ENCODE results near the gene ZYG11B.
"Not testable (repeated sequence)": the region's sequence is repeated elsewhere in the genome, so short reads cannot be mapped to it uniquely, and the experiment has no call there.

The ZYG11B gene

GRCh38 chr1:52793717-52794116 lies 67.5 kb downstream of the ZYG11B start:
- not testable (repeated sequence) for H3K9ac ChIP-seq (ENCODE audit: low read depth in 1 of 2, low read length in 2 of 2); H3K27ac ChIP-seq (ENCODE audit: low read depth in 2 of 2, low read length in 2 of 2); H3K4me3 ChIP-seq (ENCODE audit: low read length in 2 of 2); H3K4me1 ChIP-seq (ENCODE audit: control insufficient read depth in 2 of 2, insufficient read depth in 2 of 2, low read length in 2 of 2); H3K9me3 ChIP-seq (ENCODE audit: control insufficient read depth in 2 of 2, low read length in 2 of 2); H3K27me3 ChIP-seq (ENCODE audit: control insufficient read depth in 2 of 2, insufficient read depth in 2 of 2, low read length in 2 of 2)
- peaks cover 17 to 24% of the 10 kb centered on the region in 2 donors for H3K36me3 ChIP-seq (ENCODE audit: control insufficient read depth in 2 of 2, insufficient read depth in 2 of 2, low read length in 2 of 2)

- Histone ChIP-seq H3K4me1 (ENCODE audit: control insufficient read depth in 2 of 2, insufficient read depth in 2 of 2, low read length in 2 of 2) (no peaks in the 10 kb centered on the region), H3K36me3 (ENCODE audit: control insufficient read depth in 2 of 2, insufficient read depth in 2 of 2, low read length in 2 of 2) (peaks cover 17 to 18% of the 10 kb centered on the region in 2 donors), H3K4me3 (ENCODE audit: low read length in 2 of 2) (no peak overlapping the region), H3K9ac (ENCODE audit: low read depth in 1 of 2, low read length in 2 of 2) (no peak overlapping the region), H3K27ac (ENCODE audit: low read depth in 2 of 2, low read length in 2 of 2) (no peak overlapping the region), H3K27me3 (ENCODE audit: control insufficient read depth in 2 of 2, insufficient read depth in 2 of 2, low read length in 2 of 2) (no peaks in the 10 kb centered on the region), H3K9me3 (ENCODE audit: control insufficient read depth in 2 of 2, low read length in 2 of 2) (no peaks in the 10 kb centered on the region)
These were observed 69.2 kb downstream of the ZYG11B start for GRCh38 chr1:52795464-52795863.

- Histone ChIP-seq H3K9ac (ENCODE audit: low read depth in 1 of 2, low read length in 2 of 2) (no peak overlapping the region), H3K9me3 (ENCODE audit: control insufficient read depth in 2 of 2, low read length in 2 of 2) (no peaks in the 10 kb centered on the region), H3K36me3 (ENCODE audit: control insufficient read depth in 2 of 2, insufficient read depth in 2 of 2, low read length in 2 of 2) (peaks cover 15 to 22% of the 10 kb centered on the region in 2 donors), H3K27ac (ENCODE audit: low read depth in 2 of 2, low read length in 2 of 2) (no peak overlapping the region), H3K4me1 (ENCODE audit: control insufficient read depth in 2 of 2, insufficient read depth in 2 of 2, low read length in 2 of 2) (no peaks in the 10 kb centered on the region), H3K4me3 (ENCODE audit: low read length in 2 of 2) (no peak overlapping the region), H3K27me3 (ENCODE audit: control insufficient read depth in 2 of 2, insufficient read depth in 2 of 2, low read length in 2 of 2) (no peaks in the 10 kb centered on the region)
These were observed 72.1 kb downstream of the ZYG11B start for GRCh38 chr1:52798331-52798730.

- H3K27me3 ChIP-seq (ENCODE audit: control insufficient read depth in 2 of 2, insufficient read depth in 2 of 2, low read length in 2 of 2) = no peaks in the 10 kb centered on the region
- H3K27ac ChIP-seq (ENCODE audit: low read depth in 2 of 2, low read length in 2 of 2) = no peak overlapping the region
- H3K9me3 ChIP-seq (ENCODE audit: control insufficient read depth in 2 of 2, low read length in 2 of 2) = no peaks in the 10 kb centered on the region
- H3K36me3 ChIP-seq (ENCODE audit: control insufficient read depth in 2 of 2, insufficient read depth in 2 of 2, low read length in 2 of 2) = peaks cover 18 to 21% of the 10 kb centered on the region in 2 donors
- no peak overlapping the region for H3K4me3 ChIP-seq (ENCODE audit: low read length in 2 of 2)
- H3K4me1 ChIP-seq (ENCODE audit: control insufficient read depth in 2 of 2, insufficient read depth in 2 of 2, low read length in 2 of 2) = no peaks in the 10 kb centered on the region
- H3K9ac ChIP-seq (ENCODE audit: low read depth in 1 of 2, low read length in 2 of 2) = no peak overlapping the region
These were observed 74.8 kb downstream of the ZYG11B start for GRCh38 chr1:52801011-52801410.

- not testable (repeated sequence) for H3K4me1 ChIP-seq (ENCODE audit: control insufficient read depth in 2 of 2, insufficient read depth in 2 of 2, low read length in 2 of 2); H3K9me3 ChIP-seq (ENCODE audit: control insufficient read depth in 2 of 2, low read length in 2 of 2); H3K9ac ChIP-seq (ENCODE audit: low read depth in 1 of 2, low read length in 2 of 2); H3K4me3 ChIP-seq (ENCODE audit: low read length in 2 of 2); H3K27me3 ChIP-seq (ENCODE audit: control insufficient read depth in 2 of 2, insufficient read depth in 2 of 2, low read length in 2 of 2); H3K27ac ChIP-seq (ENCODE audit: low read depth in 2 of 2, low read length in 2 of 2)
- peaks cover 13 to 22% of the 10 kb centered on the region in 2 donors for H3K36me3 ChIP-seq (ENCODE audit: control insufficient read depth in 2 of 2, insufficient read depth in 2 of 2, low read length in 2 of 2)
These were observed 77.8 kb downstream of the ZYG11B start for GRCh38 chr1:52804083-52804482.

GRCh38 chr1:52814465-52814864 lies 88.2 kb downstream of the ZYG11B start:
- Histone ChIP-seq H3K27me3 (ENCODE audit: control insufficient read depth in 2 of 2, insufficient read depth in 2 of 2, low read length in 2 of 2) (no peaks in the 10 kb centered on the region), H3K4me3 (ENCODE audit: low read length in 2 of 2) (no peak overlapping the region), H3K9ac (ENCODE audit: low read depth in 1 of 2, low read length in 2 of 2) (no peak overlapping the region), H3K27ac (ENCODE audit: low read depth in 2 of 2, low read length in 2 of 2) (no peak overlapping the region), H3K9me3 (ENCODE audit: control insufficient read depth in 2 of 2, low read length in 2 of 2) (no peaks in the 10 kb centered on the region), H3K4me1 (ENCODE audit: control insufficient read depth in 2 of 2, insufficient read depth in 2 of 2, low read length in 2 of 2) (no peaks in the 10 kb centered on the region), H3K36me3 (ENCODE audit: control insufficient read depth in 2 of 2, insufficient read depth in 2 of 2, low read length in 2 of 2) (peaks cover 21 to 32% of the 10 kb centered on the region in 2 donors)

- not testable (repeated sequence) for H3K27me3 ChIP-seq (ENCODE audit: control insufficient read depth in 2 of 2, insufficient read depth in 2 of 2, low read length in 2 of 2); H3K4me1 ChIP-seq (ENCODE audit: control insufficient read depth in 2 of 2, insufficient read depth in 2 of 2, low read length in 2 of 2); H3K9ac ChIP-seq (ENCODE audit: low read depth in 1 of 2, low read length in 2 of 2); H3K27ac ChIP-seq (ENCODE audit: low read depth in 2 of 2, low read length in 2 of 2); H3K9me3 ChIP-seq (ENCODE audit: control insufficient read depth in 2 of 2, low read length in 2 of 2); H3K4me3 ChIP-seq (ENCODE audit: low read length in 2 of 2)
- peaks cover 11 to 23% of the 10 kb centered on the region in 2 donors for H3K36me3 ChIP-seq (ENCODE audit: control insufficient read depth in 2 of 2, insufficient read depth in 2 of 2, low read length in 2 of 2)
These were observed 94.6 kb downstream of the ZYG11B start for GRCh38 chr1:52820830-52821229.

GRCh38 chr1:52825868-52826267 lies 99.6 kb downstream of the ZYG11B start:
- H3K27me3 ChIP-seq (ENCODE audit: control insufficient read depth in 2 of 2, insufficient read depth in 2 of 2, low read length in 2 of 2) = no peaks in the 10 kb centered on the region
- no peaks in the 10 kb centered on the region for H3K9me3 ChIP-seq (ENCODE audit: control insufficient read depth in 2 of 2, low read length in 2 of 2)
- H3K4me3 ChIP-seq (ENCODE audit: low read length in 2 of 2) = no peak overlapping the region
- no peak overlapping the region for H3K9ac ChIP-seq (ENCODE audit: low read depth in 1 of 2, low read length in 2 of 2)
- peaks cover 10 to 11% of the 10 kb centered on the region in 2 donors for H3K36me3 ChIP-seq (ENCODE audit: control insufficient read depth in 2 of 2, insufficient read depth in 2 of 2, low read length in 2 of 2)
- H3K4me1 ChIP-seq (ENCODE audit: control insufficient read depth in 2 of 2, insufficient read depth in 2 of 2, low read length in 2 of 2) = no peaks in the 10 kb centered on the region
- H3K27ac ChIP-seq (ENCODE audit: low read depth in 2 of 2, low read length in 2 of 2) = no peak overlapping the region

- H3K36me3 ChIP-seq (ENCODE audit: control insufficient read depth in 2 of 2, insufficient read depth in 2 of 2, low read length in 2 of 2) = no peaks in the 10 kb centered on the region
- H3K4me1 ChIP-seq (ENCODE audit: control insufficient read depth in 2 of 2, insufficient read depth in 2 of 2, low read length in 2 of 2) = no peaks in the 10 kb centered on the region
- H3K9ac ChIP-seq (ENCODE audit: low read depth in 1 of 2, low read length in 2 of 2) = no peak overlapping the region
- H3K27me3 ChIP-seq (ENCODE audit: control insufficient read depth in 2 of 2, insufficient read depth in 2 of 2, low read length in 2 of 2) = no peaks in the 10 kb centered on the region
- no peak overlapping the region for H3K27ac ChIP-seq (ENCODE audit: low read depth in 2 of 2, low read length in 2 of 2)
- H3K9me3 ChIP-seq (ENCODE audit: control insufficient read depth in 2 of 2, low read length in 2 of 2) = no peaks in the 10 kb centered on the region
- H3K4me3 ChIP-seq (ENCODE audit: low read length in 2 of 2) = no peak overlapping the region
These were observed 108.5 kb downstream of the ZYG11B start for GRCh38 chr1:52834798-52835197.

- Histone ChIP-seq H3K9me3 (ENCODE audit: control insufficient read depth in 2 of 2, low read length in 2 of 2) (no peaks in the 10 kb centered on the region), H3K9ac (ENCODE audit: low read depth in 1 of 2, low read length in 2 of 2) (no peak overlapping the region), H3K4me1 (ENCODE audit: control insufficient read depth in 2 of 2, insufficient read depth in 2 of 2, low read length in 2 of 2) (no peaks in the 10 kb centered on the region), H3K4me3 (ENCODE audit: low read length in 2 of 2) (no peak overlapping the region), H3K27me3 (ENCODE audit: control insufficient read depth in 2 of 2, insufficient read depth in 2 of 2, low read length in 2 of 2) (no peaks in the 10 kb centered on the region), H3K27ac (ENCODE audit: low read depth in 2 of 2, low read length in 2 of 2) (no peak overlapping the region), H3K36me3 (ENCODE audit: control insufficient read depth in 2 of 2, insufficient read depth in 2 of 2, low read length in 2 of 2) (no peaks in the 10 kb centered on the region)
These were observed 109.8 kb downstream of the ZYG11B start for GRCh38 chr1:52836035-52836434.

- H3K4me1 ChIP-seq (ENCODE audit: control insufficient read depth in 2 of 2, insufficient read depth in 2 of 2, low read length in 2 of 2); H3K4me3 ChIP-seq (ENCODE audit: low read length in 2 of 2); H3K27ac ChIP-seq (ENCODE audit: low read depth in 2 of 2, low read length in 2 of 2); H3K9me3 ChIP-seq (ENCODE audit: control insufficient read depth in 2 of 2, low read length in 2 of 2); H3K27me3 ChIP-seq (ENCODE audit: control insufficient read depth in 2 of 2, insufficient read depth in 2 of 2, low read length in 2 of 2); H3K36me3 ChIP-seq (ENCODE audit: control insufficient read depth in 2 of 2, insufficient read depth in 2 of 2, low read length in 2 of 2); H3K9ac ChIP-seq (ENCODE audit: low read depth in 1 of 2, low read length in 2 of 2): not testable (repeated sequence)
These were observed 112.9 kb downstream of the ZYG11B start for GRCh38 chr1:52839175-52839574.
